DND-41 (cell line): ENCODE data around the gene SNAP29.

Source experiments
- CTCF ChIP-seq: IDR thresholded peaks from 2 replicates; pipeline ENCODE4 v1.5.1; 2012; ENCODE audit warnings: borderline replicate concordance, low read length, moderate library complexity, mild to moderate bottlenecking; ENCODE audit not compliant: poor library complexity, severe bottlenecking; ENCODE audit errors: extremely low read depth
- EZH2 ChIP-seq: IDR thresholded peaks from 3 replicates; pipeline ENCODE4 v1.6.1; 2012; ENCODE audit warnings: borderline replicate concordance, low read depth, mild to moderate bottlenecking, moderate library complexity, low read length, inconsistent platforms; ENCODE audit not compliant: severe bottlenecking

- TF ChIP-seq CTCF (no peak), EZH2 (no peak)
These were observed 49.1 kb upstream of the SNAP29 start for GRCh38 chr22:20809538-20810185.
